H9 (cell line): ENCODE results near the gene PISD. TPM values are rescaled to one million over a fixed set of nuclear protein-coding genes. Genes with fewer than 3 reads are reported as not detected.
A peak's percentile ranks its signal among the peaks of the same experiment; 100 is the strongest.

Source experiments
- DNase-seq: peaks from one replicate; pipeline ENCODE4 v3.0.0-alpha.2; 2017
- H2AFZ ChIP-seq: one replicate; pipeline ENCODE4 v1.6.1; 2013; ENCODE audit warnings: mild to moderate bottlenecking, low read length, control low read depth, moderate library complexity
- H2AK5ac ChIP-seq: 2 replicates; pipeline ENCODE4 v1.6.1; 2013; ENCODE audit warnings: low read length, control low read depth, mixed read lengths; ENCODE audit not compliant: insufficient read length
- H2BK120ac ChIP-seq: one replicate; pipeline ENCODE4 v1.6.1; 2013; ENCODE audit warnings: low read depth, mild to moderate bottlenecking, low read length, control low read depth, inconsistent platforms; ENCODE audit not compliant: poor library complexity, severe bottlenecking
- H2BK12ac ChIP-seq: 2 replicates; pipeline ENCODE4 v1.6.1; 2013; ENCODE audit warnings: low read length, control low read depth, mixed read lengths, low read depth; ENCODE audit not compliant: insufficient read length
- H2BK15ac ChIP-seq: 2 replicates; pipeline ENCODE4 v1.6.1; 2013; ENCODE audit warnings: low read depth, low read length, control low read depth
- H2BK20ac ChIP-seq: one replicate; pipeline ENCODE4 v1.6.1; 2013; ENCODE audit warnings: low read depth, mild to moderate bottlenecking, low read length, control low read depth, inconsistent platforms; ENCODE audit not compliant: poor library complexity, severe bottlenecking
- H2BK5ac ChIP-seq: 2 replicates; pipeline ENCODE4 v1.6.1; 2013; ENCODE audit warnings: low read length, control low read depth, mixed read lengths; ENCODE audit not compliant: insufficient read length
- H3K14ac ChIP-seq: 2 replicates; pipeline ENCODE4 v1.6.1; 2013; ENCODE audit warnings: low read length, control low read depth; ENCODE audit not compliant: insufficient read depth
- H3K18ac ChIP-seq: 2 replicates; pipeline ENCODE4 v1.6.1; 2013; ENCODE audit warnings: low read depth, mild to moderate bottlenecking, mixed read lengths, low read length, control low read depth; ENCODE audit not compliant: insufficient read length
- H3K23ac ChIP-seq: 2 replicates; pipeline ENCODE4 v1.6.1; 2013; ENCODE audit warnings: low read length, control low read depth, mixed read lengths, low read depth; ENCODE audit not compliant: insufficient read length
- H3K23me2 ChIP-seq: 2 replicates; pipeline ENCODE4 v1.6.1; 2013; ENCODE audit warnings: low read depth, mild to moderate bottlenecking, mixed read lengths, low read length, control low read depth; ENCODE audit not compliant: insufficient read length, poor library complexity, severe bottlenecking
- H3K27ac ChIP-seq: 2 replicates; pipeline ENCODE4 v1.5.1; 2013; ENCODE audit warnings: low read length, control low read depth, mixed read lengths, low read depth; ENCODE audit not compliant: insufficient read length
- H3K27me3 ChIP-seq: 2 replicates; pipeline ENCODE4 v1.6.1; 2013; ENCODE audit warnings: low read length, control low read depth, inconsistent platforms; ENCODE audit not compliant: insufficient read depth
- H3K4ac ChIP-seq: 2 replicates; pipeline ENCODE4 v1.6.1; 2013; ENCODE audit warnings: low read depth, mild to moderate bottlenecking, control low read depth, inconsistent platforms, low read length, moderate library complexity
- H3K4me1 ChIP-seq: 2 replicates; pipeline ENCODE4 v1.6.1; 2013; ENCODE audit warnings: low read length, control low read depth, inconsistent platforms; ENCODE audit not compliant: insufficient read depth
- H3K4me2 ChIP-seq: 2 replicates; pipeline ENCODE4 v1.6.1; 2013; ENCODE audit warnings: low read length, control low read depth, mixed read lengths; ENCODE audit not compliant: insufficient read length, insufficient read depth
- H3K56ac ChIP-seq: 2 replicates; pipeline ENCODE4 v1.6.1; 2013; ENCODE audit warnings: low read depth, mild to moderate bottlenecking, mixed read lengths, low read length, control low read depth; ENCODE audit not compliant: insufficient read length
- H3K79me1 ChIP-seq: 2 replicates; pipeline ENCODE4 v1.6.1; 2013; ENCODE audit warnings: low read depth, mild to moderate bottlenecking, moderate library complexity, low read length, control low read depth, inconsistent platforms; ENCODE audit not compliant: insufficient read depth, poor library complexity, severe bottlenecking
- H3K79me2 ChIP-seq: 2 replicates; pipeline ENCODE4 v1.6.1; 2013; ENCODE audit warnings: low read length, control low read depth, inconsistent platforms; ENCODE audit not compliant: insufficient read depth
- H3K9ac ChIP-seq: 2 replicates; pipeline ENCODE4 v1.6.1; 2013; ENCODE audit warnings: low read length, control low read depth, mixed read lengths; ENCODE audit not compliant: insufficient read length; ENCODE audit errors: extremely low read depth
- H3K9me3 ChIP-seq: one replicate; pipeline ENCODE4 v1.6.1; 2013; ENCODE audit warnings: low read depth, low read length, inconsistent platforms; ENCODE audit not compliant: control insufficient read depth
- H3T11ph ChIP-seq: one replicate; pipeline ENCODE4 v1.6.1; 2013; ENCODE audit warnings: mild to moderate bottlenecking, low read length, control low read depth, inconsistent platforms
- H4K20me1 ChIP-seq: one replicate; pipeline ENCODE4 v1.6.1; 2013; ENCODE audit not compliant: control insufficient read depth, insufficient read length, insufficient read depth
- H4K5ac ChIP-seq: 2 replicates; pipeline ENCODE4 v1.6.1; 2013; ENCODE audit warnings: low read depth, mild to moderate bottlenecking, mixed read lengths, low read length, control low read depth; ENCODE audit not compliant: insufficient read length
- H4K8ac ChIP-seq: replicated peaks from 2 replicates; pipeline ENCODE4 v1.6.1; 2013; ENCODE audit warnings: low read length, control low read depth, mixed read lengths, low read depth; ENCODE audit not compliant: insufficient read length
- H4K91ac ChIP-seq: 2 replicates; pipeline ENCODE4 v1.6.1; 2013; ENCODE audit warnings: low read depth, mild to moderate bottlenecking, moderate library complexity, mixed read lengths, low read length, control low read depth; ENCODE audit not compliant: insufficient read length
- H3K27ac Mint-ChIP-seq, 3 experiments: 2 replicates in 2 of 3; 3 replicates in 1 of 3; pipeline ENCODE4 v1.8.0; 2020 to 2021; ENCODE audit warnings: mixed read lengths in 3 of 3, mild to moderate bottlenecking in 1 of 3, moderate library complexity in 1 of 3
- H3K27me3 Mint-ChIP-seq: 2 replicates; pipeline ENCODE4 v1.8.0; 2021; ENCODE audit warnings: low read depth, mild to moderate bottlenecking, moderate library complexity, mixed read lengths
- H3K36me3 Mint-ChIP-seq, 3 experiments: 2 replicates in 2 of 3; 3 replicates in 1 of 3; pipeline ENCODE4 v1.8.0; 2020 to 2021; ENCODE audit warnings: low read depth in 3 of 3, mixed read lengths in 3 of 3; ENCODE audit not compliant: insufficient read depth in 1 of 3
- H3K4me1 Mint-ChIP-seq, 2 experiments: 2 replicates each; pipeline ENCODE4 v1.8.0; 2020; ENCODE audit warnings: mixed read lengths in 2 of 2
- H3K4me3 Mint-ChIP-seq, 2 experiments: 2 replicates in 1 of 2; 3 replicates in 1 of 2; pipeline ENCODE4 v1.8.0; 2020 to 2021; ENCODE audit warnings: mild to moderate bottlenecking in 2 of 2, mixed read lengths in 2 of 2, moderate library complexity in 1 of 2
- H3K9me3 Mint-ChIP-seq, 2 experiments: 2 replicates in 1 of 2; 3 replicates in 1 of 2; pipeline ENCODE4 v1.8.0; 2020; ENCODE audit warnings: mild to moderate bottlenecking in 2 of 2, mixed read lengths in 2 of 2, moderate library complexity in 1 of 2
- CTCF ChIP-seq: fragments of 200-600 bp; sonication (generic); conservative IDR thresholded peaks from 3 replicates; pipeline ENCODE4 v1.8.0; 2021; ENCODE audit warnings: antibody characterized with exemption, mild to moderate bottlenecking
- WGBS: extraction: QIAGEN DNeasy Blood & Tissue Kit; methylation state at CpG from one replicate; pipeline ENCODE4 v1.1.7; 2013; ENCODE audit warnings: missing lambda C conversion rate, low lambda C conversion rate, mixed read lengths; ENCODE audit not compliant: insufficient read length; ENCODE audit errors: extremely low coverage; 5-methylcytosine and 5-hydroxymethylcytosine counted together
- total RNA-seq: library from RNA; stranded (reverse); gene quantifications from 2 replicates; pipeline ENCODE4 v1.2.1, GENCODE V29; 2021

Gene PISD
- total RNA-seq, 1 experiment from 2014 or later: 62.0 TPM

DNA sequence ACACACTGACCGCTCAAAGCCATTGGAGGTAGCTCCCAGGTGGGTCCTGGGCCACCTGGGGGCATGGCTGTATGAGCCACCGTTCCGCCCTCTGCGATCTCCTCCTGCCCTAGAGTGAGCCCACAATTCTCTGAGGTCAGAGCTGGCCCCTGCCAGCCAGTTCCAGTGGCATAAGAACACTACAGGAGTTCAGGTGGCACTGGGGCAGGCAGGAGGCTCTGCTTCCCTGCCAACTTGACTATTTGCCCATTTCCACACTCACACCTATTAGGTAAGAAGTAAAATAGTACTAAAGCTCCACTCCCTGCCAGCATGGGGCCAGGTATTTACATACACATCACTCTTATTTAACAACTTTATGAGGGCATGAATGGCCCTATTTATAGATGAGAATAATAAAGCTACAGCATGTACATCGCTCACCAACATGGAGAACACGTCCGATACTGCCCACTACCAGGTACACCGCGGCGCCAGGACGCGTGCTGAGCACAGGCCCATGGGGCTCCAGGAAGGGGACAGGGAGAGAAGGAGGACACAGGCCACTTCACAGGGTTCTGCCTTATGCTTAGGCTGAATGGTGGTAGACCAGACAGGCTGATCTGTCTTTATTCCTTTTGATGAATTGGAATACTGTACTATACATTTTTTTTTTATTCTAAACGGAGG, 26.2 kb downstream of the PISD start:
- Histone ChIP-seq H2BK15ac (no peak overlapping the region), H3K4me1 (no peaks in the 10 kb centered on the region), H2BK5ac (no peak overlapping the region), H3K27ac (no peak overlapping the region), H3K4me2 (no peak overlapping the region), H4K5ac (no peak overlapping the region), H4K20me1 (no peaks in the 10 kb centered on the region), H3K9me3 (no peaks in the 10 kb centered on the region), H2BK120ac (no peak overlapping the region), H2BK20ac (no peak overlapping the region), H3K56ac (no peak overlapping the region), H3K79me1 (peaks cover 2% of the 10 kb centered on the region), H4K91ac (no peak overlapping the region), H3K23me2 (peaks cover 4% of the 10 kb centered on the region), H2AFZ (no peak overlapping the region), H3K18ac (no peak overlapping the region), H3T11ph (no peak overlapping the region), H2AK5ac (no peak overlapping the region), H2BK12ac (no peak overlapping the region), H3K4ac (no peak overlapping the region), H3K79me2 (0 out of 2 replicates have a peak, but pooled peaks cover 1% of the 10 kb centered on the region), H3K23ac (no peak overlapping the region), H3K9ac (no peak overlapping the region), H4K8ac (no peak overlapping the region), H3K27me3 (no peaks in the 10 kb centered on the region), H3K14ac (no peak overlapping the region)
- TF ChIP-seq CTCF: no peak
- Mint-ChIP-seq H3K27ac (peak overlapping the region in 1 of 3 experiments; percentile 68; a peak in 3 of 7 replicates), H3K36me3 (peaks cover 0 to 1% (median 0%) of the 10 kb centered on the region in 3 experiments; a peak in 1 of 7 replicates), H3K27me3 (no peaks in the 10 kb centered on the region), H3K4me1 (peaks cover 16 to 19% of the 10 kb centered on the region in 2 experiments), H3K9me3 (no peaks in the 10 kb centered on the region; a peak in 1 of 5 replicates), H3K4me3 (no peak overlapping the region)
- no CpG with 5 or more reads among the region's 13 CpGs for WGBS
- DNase-seq: no peak
